RCC 7860 (cell line): Measurements from ENCODE around the gene TTLL11.

Experiments
- DNase-seq: peaks from one replicate; pipeline ENCODE4 v3.0.0-alpha.2; 2015; ENCODE audit warnings: low spot score
- FAIRE-seq: peaks from 2 replicates; lab custom pipeline; 2012; peaks lifted over from hg19 to GRCh38; lab: Jason Lieb, UNC

Gene TTLL11

GRCh38 chr9:122053567-122054350 lies 39.3 kb downstream of the TTLL11 start:
- FAIRE-seq (no peak), DNase-seq (no peak)

GRCh38 chr9:122053064-122053463 lies 40.0 kb downstream of the TTLL11 start:
- no peak for FAIRE-seq
- no peak for DNase-seq

GRCh38 chr9:122051351-122052321 lies 41.5 kb downstream of the TTLL11 start:
- peak; percentile 27 for DNase-seq
- FAIRE-seq: peak; percentile 49

- FAIRE-seq: no peak
Measured at GRCh38 chr9:122050167-122050566, 42.9 kb downstream of the TTLL11 start.

GRCh38 chr9:122042056-122042455 lies 51.1 kb downstream of the TTLL11 start:
- FAIRE-seq (no peak), DNase-seq (no peak)

More at GRCh38 chr9:122050167-122050566, 42.9 kb downstream of the TTLL11 start:
- no peak for DNase-seq

GRCh38 chr9:122040561-122041242 lies 52.4 kb downstream of the TTLL11 start:
- FAIRE-seq: no peak
- DNase-seq: no peak

GRCh38 chr9:122039234-122039633 lies 53.9 kb downstream of the TTLL11 start:
- FAIRE-seq: no peak
- DNase-seq: no peak

GRCh38 chr9:122036988-122037387 lies 56.1 kb downstream of the TTLL11 start:
- DNase-seq (no peak), FAIRE-seq (peak; percentile 42)

- DNase-seq (no peak), FAIRE-seq (no peak)
Measured at GRCh38 chr9:122036408-122036807, 56.7 kb downstream of the TTLL11 start.

- FAIRE-seq (no peak), DNase-seq (no peak)
Measured at GRCh38 chr9:122033775-122034373, 59.2 kb downstream of the TTLL11 start.

GRCh38 chr9:122032346-122032745 lies 60.8 kb downstream of the TTLL11 start:
- no peak for FAIRE-seq
- DNase-seq: peak; percentile 29

GRCh38 chr9:122031776-122032175 lies 61.3 kb downstream of the TTLL11 start:
- FAIRE-seq (peak; percentile 96), DNase-seq (peak; percentile 62)

GRCh38 chr9:122031157-122031556 lies 62.0 kb downstream of the TTLL11 start:
- DNase-seq (peak; percentile 16), FAIRE-seq (no peak)

- no peak for FAIRE-seq
- no peak for DNase-seq
Measured at GRCh38 chr9:122030357-122030756, 62.8 kb downstream of the TTLL11 start.

GRCh38 chr9:122029898-122030297 lies 63.2 kb downstream of the TTLL11 start:
- DNase-seq (peak; percentile 78), FAIRE-seq (peak; percentile 68)

GRCh38 chr9:122028089-122028488 lies 65.0 kb downstream of the TTLL11 start:
- no peak for DNase-seq
- FAIRE-seq: peak; percentile 40

- FAIRE-seq (no peak), DNase-seq (no peak)
Measured at GRCh38 chr9:122020398-122020797, 72.7 kb downstream of the TTLL11 start.

GRCh38 chr9:122016744-122017143 lies 76.4 kb downstream of the TTLL11 start:
- DNase-seq (no peak), FAIRE-seq (no peak)

- DNase-seq (no peak), FAIRE-seq (no peak)
Measured at GRCh38 chr9:122016309-122016708, 76.8 kb downstream of the TTLL11 start.

- DNase-seq (no peak), FAIRE-seq (no peak)
Measured at GRCh38 chr9:122015170-122015821, 77.8 kb downstream of the TTLL11 start.
